Left colon (tissue), 2 donors: Measurements from ENCODE around the gene CD74. TPM values are rescaled to one million over a fixed set of nuclear protein-coding genes. Genes with fewer than 3 reads are reported as not detected.

Experiments
- ATAC-seq: fragments of 200-7000 bp; cut with Tn5 transposase; one replicate; pipeline ENCODE4 v1.9.1; 2020; ENCODE audit warnings: mild to moderate bottlenecking, moderate library complexity
- DNase-seq, 2 donors: peaks; one replicate each; pipeline ENCODE4 v3.0.0-alpha.2; 2020
- intact Hi-C, 2 donors: fragments of 100-400 bp; cut with DNase I in 1 of 2; cut with micrococcal nuclease in 1 of 2; formaldehyde crosslinking; loops; one replicate each; pipeline versions ENCODE4 v1.11.2 to v1.14.0; 2022; cut with DNase I, micrococcal nuclease
- total RNA-seq, 2 donors: library from RNA; stranded (reverse); fragmentation: NEBNext Ultra II Directional; extraction: Animal tissue kit (Norgen Biotek cat#: 25700); gene quantifications; one replicate each; pipeline ENCODE4 v1.2.1, GENCODE V29; 2021
- donor health status: DM: no; HTN: no; CAD: no.
- donor health status: DM: yes; HTN: yes; CAD: no.

Gene CD74
- total RNA-seq, 2 donors from 2014 or later: 132 to 435 TPM

DNA sequence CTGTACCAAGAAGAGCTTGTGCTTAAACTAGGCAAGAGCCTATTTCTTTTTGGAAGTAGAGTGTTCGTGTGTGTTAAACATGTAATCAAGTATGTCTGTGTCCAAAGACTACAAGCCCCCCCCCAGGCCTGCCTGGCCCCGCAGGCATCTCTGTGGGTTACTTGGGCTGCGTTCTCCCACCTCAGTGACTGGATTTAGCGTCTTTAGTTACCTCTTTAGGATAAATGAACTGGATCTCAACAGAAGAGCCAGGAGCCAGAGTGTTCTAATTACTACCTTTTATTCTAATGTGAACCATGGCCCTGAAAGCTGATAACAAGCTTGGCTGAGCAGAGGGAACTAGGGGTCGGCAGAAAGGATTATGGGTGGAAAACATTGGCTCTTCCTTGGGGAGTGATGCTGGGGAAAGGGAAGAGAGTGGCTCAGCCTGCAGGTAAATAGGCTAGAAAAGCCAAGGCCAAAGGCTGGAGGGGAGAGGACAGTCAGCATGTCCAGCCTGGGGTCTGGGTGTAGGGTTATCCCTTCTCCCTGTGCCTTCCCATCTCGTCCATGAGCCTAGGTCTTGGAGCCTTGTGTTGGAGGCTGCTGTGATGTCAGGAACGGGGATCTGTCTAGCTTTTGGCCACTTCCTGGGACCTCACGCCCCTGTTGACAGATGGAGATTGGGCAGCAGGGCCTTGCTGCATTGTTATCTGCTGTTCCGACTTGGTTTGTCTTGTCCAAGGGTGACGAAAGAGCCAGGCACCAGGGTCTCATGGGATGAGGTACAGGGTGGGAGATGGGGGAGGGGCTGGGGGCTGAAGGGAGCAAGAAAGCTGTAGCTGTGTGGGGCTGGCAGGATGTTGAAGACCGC lies 11.1 kb downstream of the CD74 start:
- DNase-seq: no peak
- intact Hi-C loops: no loop called here
- ATAC-seq: no peak

DNA sequence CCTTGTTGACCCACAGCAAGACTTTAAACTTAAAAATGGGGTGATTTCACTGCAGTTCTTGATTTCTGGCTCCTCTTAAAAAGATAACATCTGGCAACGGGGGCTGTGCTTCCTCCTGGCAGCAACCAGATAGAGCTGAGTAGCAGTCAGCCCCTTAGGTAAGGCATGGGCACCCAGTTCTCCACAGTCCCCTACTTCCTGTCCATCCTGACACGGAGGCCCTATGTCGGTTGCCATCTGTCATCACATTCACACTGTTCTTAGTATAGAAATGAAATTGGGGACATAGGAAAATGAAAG lies 11.7 kb downstream of the CD74 start:
- intact Hi-C loops: no loop called here
- ATAC-seq: no peak

DNA sequence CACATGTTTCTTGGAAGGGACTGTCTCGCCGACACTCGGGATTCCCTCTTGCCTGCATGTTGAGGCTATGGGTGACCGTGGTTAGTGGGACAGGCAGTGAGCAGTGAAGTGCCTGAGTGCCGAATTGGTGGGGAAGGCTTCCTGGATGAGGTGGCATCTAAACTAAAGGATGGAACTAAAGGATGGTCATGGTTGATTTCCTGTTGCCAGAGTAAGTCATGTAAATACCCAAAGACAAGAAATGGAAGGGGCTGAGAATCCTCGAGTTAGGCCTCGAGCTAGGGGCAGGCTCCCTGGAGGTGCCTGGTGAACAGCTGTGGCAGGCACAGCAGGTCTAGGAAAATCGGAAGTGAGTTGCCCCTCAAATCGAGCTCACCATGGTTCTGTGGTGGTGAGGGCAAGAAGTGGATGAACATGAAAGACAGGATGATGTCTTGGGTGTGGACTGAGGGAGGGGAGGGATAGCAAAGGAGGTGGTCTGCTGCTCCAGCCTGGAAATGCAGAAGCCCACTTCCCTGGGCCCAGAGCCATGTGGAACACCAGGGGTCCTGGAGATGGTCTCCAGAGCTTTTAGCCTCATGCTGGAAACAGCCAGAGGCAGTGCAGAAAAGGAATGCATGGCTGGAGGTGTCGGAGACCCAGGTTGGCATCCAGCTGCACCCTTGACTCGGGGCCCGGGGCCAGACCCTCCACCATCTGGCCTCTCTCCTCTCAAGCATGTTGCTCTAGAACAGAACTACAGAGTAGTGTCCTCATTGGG lies 12.2 kb downstream of the CD74 start:
- DNase-seq (no peak), ATAC-seq (no peak)
- intact Hi-C loops: no loop called here

More for the DNA sequence above, 11.7 kb downstream of the CD74 start:
- DNase-seq: no peak

- ATAC-seq (no peak), DNase-seq (no peak)
- intact Hi-C loops: no loop called here
Measured at GRCh38 chr5:150399524-150400211, 13.0 kb downstream of the CD74 start.

- ATAC-seq (peak; percentile 65), DNase-seq (peak in 1 of 2 donors; percentile 47)
- intact Hi-C loops: no loop called here
Measured at GRCh38 chr5:150398722-150399523, 13.8 kb downstream of the CD74 start.

DNA sequence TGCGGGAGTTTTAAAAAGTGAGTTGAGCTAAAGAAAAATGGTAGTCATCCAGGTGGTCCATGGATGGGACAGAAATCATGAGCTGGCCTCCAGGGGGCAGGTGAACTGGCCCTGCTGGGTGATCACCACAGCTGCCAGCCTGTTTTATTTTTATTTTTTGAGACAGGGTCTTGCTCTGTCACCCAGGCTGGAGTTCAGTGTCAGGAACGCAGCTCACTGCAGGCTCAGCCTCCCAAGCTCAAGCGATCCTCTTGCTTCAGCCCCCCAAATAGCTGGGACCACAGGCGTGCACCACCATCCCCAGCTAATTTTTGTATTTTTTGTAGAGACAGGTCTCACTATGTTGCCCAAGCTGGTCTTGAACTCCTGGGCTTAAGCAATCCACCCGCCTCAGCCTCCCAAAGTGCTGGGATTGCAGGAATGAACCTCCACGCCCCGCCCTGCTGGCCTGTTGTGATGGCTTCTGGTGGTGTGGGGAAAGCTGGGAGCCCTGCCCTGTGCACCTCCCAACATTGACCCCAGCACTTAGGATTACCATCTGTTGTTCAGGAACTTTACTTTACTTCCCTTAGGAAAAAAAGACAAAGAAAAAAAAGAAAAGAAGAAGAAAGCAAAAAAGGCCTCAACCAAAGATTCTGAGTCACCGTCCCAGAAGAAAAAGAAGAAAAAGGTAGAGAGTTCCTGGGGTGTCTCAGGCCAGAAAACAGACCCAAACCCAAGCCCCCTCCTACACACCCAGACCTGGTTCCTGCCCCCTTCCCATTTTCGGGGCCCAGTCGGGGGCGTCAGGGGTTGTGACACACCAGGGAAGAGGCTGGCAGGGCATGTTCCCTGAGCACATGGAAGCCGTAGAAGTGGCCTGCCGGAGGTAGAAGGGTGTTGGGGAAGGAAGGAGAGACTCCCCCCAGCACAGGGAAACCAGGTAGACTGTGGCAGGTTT lies 14.7 kb downstream of the CD74 start:
- intact Hi-C loops: no loop called here
- ATAC-seq: no peak
- no peak for DNase-seq

DNA sequence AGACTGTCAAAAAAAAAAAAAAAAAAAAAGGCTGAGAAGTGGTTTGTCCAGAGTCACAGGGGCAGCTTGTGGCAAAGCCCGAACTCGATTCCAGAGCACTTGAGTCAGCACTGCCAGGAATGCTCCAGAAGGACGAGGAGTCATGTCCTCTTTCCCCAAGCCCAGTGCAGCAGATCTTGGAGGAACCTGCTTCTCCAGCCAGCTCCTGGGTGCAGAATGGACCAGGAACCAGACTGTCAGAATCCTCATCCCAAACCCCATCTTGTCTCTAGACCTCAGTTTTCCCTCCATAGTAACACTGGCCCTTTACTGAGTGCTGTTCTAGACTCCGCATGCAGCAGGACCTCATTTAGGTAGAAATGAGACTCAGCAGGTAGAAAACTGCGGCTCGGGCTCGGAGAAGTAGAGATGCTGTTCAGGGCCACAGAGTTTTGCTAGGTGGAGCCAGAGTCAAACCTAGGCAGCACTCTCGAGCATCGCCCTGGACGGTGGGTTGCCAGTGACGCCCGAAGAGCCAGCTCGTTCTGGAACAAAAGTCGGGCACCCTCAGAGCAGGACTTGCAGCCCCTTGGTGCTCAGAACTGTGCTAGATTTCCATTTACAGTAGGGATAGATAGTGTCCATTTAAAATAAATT lies 15.4 kb downstream of the CD74 start:
- intact Hi-C loops: no loop called here
- DNase-seq: no peak
- no peak for ATAC-seq

DNA sequence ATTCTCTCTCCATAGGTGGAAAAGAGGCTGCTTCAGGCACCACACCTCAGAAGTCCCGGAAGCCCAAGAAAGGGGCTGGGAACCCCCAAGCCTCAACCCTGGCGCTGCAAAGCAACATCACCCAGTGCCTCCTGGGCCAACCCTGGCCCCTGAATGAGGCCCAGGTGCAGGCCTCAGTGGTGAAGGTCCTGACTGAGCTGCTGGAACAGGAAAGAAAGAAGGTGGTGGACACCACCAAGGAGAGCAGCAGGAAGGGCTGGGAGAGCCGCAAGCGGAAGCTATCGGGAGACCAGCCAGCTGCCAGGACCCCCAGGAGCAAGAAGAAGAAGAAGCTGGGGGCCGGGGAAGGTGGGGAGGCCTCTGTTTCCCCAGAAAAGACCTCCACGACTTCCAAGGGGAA lies 16.4 kb downstream of the CD74 start:
- intact Hi-C loops: no loop called here
- no peak for ATAC-seq
- no peak for DNase-seq

- intact Hi-C loops: no loop called here
- ATAC-seq (no peak), DNase-seq (no peak)
Measured at GRCh38 chr5:150395688-150395975, 17.1 kb downstream of the CD74 start.

- intact Hi-C loops: no loop called here
- ATAC-seq (no peak), DNase-seq (no peak)
Measured at GRCh38 chr5:150394912-150395687, 17.6 kb downstream of the CD74 start.

GRCh38 chr5:150394131-150394530 lies 18.6 kb downstream of the CD74 start:
- DNase-seq (no peak), ATAC-seq (no peak)
- intact Hi-C loops: no loop called here

DNA sequence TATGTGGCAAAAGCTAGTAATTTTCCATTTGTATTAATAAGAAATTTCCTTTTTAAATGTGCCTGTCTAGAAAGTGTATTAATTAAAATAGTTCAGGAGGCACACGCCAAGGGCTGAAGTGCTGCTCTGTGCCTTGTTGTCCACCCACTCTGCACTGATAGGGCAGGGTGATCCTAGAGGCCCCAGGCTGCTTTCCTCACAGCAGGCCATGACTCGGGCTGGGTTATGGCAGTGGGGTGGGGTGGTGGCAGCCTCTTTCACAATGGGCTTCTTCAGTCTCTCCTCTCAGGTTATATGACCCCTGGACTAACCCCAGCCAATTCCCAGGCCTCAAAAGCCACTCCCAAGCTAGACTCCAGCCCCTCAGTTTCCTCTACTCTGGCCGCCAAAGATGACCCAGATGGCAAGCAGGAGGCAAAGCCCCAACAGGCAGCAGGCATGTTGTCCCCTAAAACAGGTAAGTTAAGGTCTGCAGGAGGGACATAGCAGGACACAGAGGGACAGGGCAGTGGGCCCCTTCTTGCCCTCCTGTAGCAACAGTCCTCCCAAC lies 19.5 kb downstream of the CD74 start:
- no peak for ATAC-seq
- intact Hi-C loops: no loop called here
- DNase-seq: no peak

DNA sequence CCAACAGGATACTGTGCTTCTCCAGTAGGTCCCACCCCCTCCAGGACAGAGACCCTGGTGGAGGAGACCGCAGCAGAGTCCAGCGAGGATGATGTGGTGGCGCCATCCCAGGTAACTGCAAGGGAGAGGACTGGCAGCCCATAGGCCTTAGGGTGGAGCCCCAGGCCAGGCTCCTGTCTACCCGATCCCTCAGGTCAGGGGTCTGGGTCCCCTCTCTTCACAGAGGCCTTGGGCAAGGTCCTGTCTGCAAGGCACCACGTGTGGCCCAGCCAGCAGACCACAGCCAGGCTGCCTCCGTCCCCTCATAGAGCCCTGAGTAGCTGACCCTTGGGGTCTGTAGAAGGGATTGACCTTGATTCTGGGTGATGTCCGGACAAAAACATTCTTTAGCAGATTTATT lies 20.0 kb downstream of the CD74 start:
- intact Hi-C loops: no loop called here
- DNase-seq: no peak
- no peak for ATAC-seq

GRCh38 chr5:150391986-150392385 lies 20.7 kb downstream of the CD74 start:
- intact Hi-C loops: no loop called here

DNA sequence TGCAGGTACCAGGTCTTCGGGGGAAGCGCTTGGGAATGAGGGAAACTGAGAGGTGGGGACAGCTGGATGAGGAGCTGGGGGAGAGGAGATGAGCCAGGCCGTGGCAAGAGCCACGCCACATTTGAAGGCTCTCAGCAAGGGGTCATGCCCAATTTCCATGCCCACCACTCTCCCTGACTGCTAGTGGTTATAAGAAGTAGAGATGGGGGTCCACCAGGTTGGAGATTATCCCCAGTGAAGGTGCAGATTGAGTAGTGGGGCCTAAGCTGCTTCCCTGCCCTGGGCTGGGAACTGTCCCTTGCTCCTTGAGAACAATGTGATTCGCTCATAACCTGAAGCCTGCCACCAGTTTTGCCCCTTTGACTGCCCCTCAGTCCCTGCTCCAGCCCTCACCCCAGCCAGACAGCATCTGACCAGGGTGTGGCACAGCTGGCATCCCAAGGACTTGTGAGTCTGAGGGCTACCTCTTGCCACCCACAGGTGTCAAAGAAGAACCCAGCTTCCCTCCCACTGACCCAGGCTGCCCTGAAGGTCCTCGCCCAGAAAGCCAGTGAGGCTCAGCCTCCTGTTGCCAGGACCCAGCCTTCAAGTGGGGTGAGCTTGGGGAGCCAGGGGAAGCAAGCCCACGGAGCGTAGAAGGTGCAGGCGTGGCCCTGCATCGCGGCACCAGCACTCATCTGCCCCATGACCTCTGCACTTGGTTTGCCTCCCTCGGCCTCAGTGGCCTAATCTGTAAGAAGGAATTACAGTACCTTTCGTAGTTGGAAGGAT lies 21.5 kb downstream of the CD74 start:
- intact Hi-C loops: no loop called here
- ATAC-seq (no peak), DNase-seq (no peak)

More at GRCh38 chr5:150391986-150392385, 20.7 kb downstream of the CD74 start:
- ATAC-seq: no peak
- no peak for DNase-seq
